ENCODE measurements around the gene SLC39A7. TPM values are rescaled to one million over a fixed set of nuclear protein-coding genes. Genes with fewer than 3 reads are reported as not detected.
A peak's percentile ranks its signal among the peaks of the same experiment; 100 is the strongest.

SLC39A7 gene
- total and polyA plus RNA-seq, 2 of the 13 experiments (the other 11 are each of a cell fraction or from before 2014, with no cell fraction given): 142 to 229 TPM

- TF ChIP-seq ZFP91 (CRISPR knock-in tag; IDR thresholded peaks at IDR 0.05; ENCODE audit: borderline replicate concordance) (no peak), NFRKB (IDR thresholded peaks at IDR 0.05) (no peak), HOXA3 (CRISPR knock-in tag; IDR thresholded peaks at IDR 0.05) (peak; percentile 46; the same call in 1 of the 2 replicates), EEA1 (CRISPR knock-in tag; IDR thresholded peaks at IDR 0.05; ENCODE audit: borderline replicate concordance) (no peak), MIER3 (CRISPR knock-in tag; IDR thresholded peaks at IDR 0.05; ENCODE audit: borderline replicate concordance) (no peak), THAP11 (CRISPR knock-in tag; IDR thresholded peaks at IDR 0.05) (peak; percentile 36; the same call in 1 of the 2 replicates), POGK (CRISPR knock-in tag; conservative IDR thresholded peaks at IDR 0.05) (no peak)
- TF ChIP-seq, protein P1, sequence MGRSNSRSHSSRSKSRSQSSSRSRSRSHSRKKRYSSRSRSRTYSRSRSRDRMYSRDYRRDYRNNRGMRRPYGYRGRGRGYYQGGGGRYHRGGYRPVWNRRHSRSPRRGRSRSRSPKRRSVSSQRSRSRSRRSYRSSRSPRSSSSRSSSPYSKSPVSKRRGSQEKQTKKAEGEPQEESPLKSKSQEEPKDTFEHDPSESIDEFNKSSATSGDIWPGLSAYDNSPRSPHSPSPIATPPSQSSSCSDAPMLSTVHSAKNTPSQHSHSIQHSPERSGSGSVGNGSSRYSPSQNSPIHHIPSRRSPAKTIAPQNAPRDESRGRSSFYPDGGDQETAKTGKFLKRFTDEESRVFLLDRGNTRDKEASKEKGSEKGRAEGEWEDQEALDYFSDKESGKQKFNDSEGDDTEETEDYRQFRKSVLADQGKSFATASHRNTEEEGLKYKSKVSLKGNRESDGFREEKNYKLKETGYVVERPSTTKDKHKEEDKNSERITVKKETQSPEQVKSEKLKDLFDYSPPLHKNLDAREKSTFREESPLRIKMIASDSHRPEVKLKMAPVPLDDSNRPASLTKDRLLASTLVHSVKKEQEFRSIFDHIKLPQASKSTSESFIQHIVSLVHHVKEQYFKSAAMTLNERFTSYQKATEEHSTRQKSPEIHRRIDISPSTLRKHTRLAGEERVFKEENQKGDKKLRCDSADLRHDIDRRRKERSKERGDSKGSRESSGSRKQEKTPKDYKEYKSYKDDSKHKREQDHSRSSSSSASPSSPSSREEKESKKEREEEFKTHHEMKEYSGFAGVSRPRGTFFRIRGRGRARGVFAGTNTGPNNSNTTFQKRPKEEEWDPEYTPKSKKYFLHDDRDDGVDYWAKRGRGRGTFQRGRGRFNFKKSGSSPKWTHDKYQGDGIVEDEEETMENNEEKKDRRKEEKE (IDR thresholded peaks at IDR 0.05): no peak
- TF ChIP-seq, protein P2, sequence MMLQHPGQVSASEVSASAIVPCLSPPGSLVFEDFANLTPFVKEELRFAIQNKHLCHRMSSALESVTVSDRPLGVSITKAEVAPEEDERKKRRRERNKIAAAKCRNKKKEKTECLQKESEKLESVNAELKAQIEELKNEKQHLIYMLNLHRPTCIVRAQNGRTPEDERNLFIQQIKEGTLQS (CRISPR knock-in tag; IDR thresholded peaks at IDR 0.05): 0 out of 2 replicates have a peak, but pooled peaks have one; percentile 10
- TF ChIP-seq, protein P3, sequence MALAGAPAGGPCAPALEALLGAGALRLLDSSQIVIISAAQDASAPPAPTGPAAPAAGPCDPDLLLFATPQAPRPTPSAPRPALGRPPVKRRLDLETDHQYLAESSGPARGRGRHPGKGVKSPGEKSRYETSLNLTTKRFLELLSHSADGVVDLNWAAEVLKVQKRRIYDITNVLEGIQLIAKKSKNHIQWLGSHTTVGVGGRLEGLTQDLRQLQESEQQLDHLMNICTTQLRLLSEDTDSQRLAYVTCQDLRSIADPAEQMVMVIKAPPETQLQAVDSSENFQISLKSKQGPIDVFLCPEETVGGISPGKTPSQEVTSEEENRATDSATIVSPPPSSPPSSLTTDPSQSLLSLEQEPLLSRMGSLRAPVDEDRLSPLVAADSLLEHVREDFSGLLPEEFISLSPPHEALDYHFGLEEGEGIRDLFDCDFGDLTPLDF (CRISPR knock-in tag; IDR thresholded peaks at IDR 0.05): no peak
Measured at GRCh38 chr6:33247977-33248642, 47.4 kb downstream of the SLC39A7 start (continued).
